HG02610 (cell line): ENCODE data around the gene PLSCR4.
"Not testable (repeated sequence)": the region's sequence is repeated elsewhere in the genome, so short reads cannot be mapped to it uniquely, and the experiment has no call there.

Experiments
- ATAC-seq: cut with Tn5 transposase; IDR thresholded peaks from one replicate; pipeline ENCODE4 v1.9.1; 2021; ENCODE audit warnings: mild to moderate bottlenecking, moderate library complexity; ENCODE audit not compliant: unreplicated experiment

The PLSCR4 gene

DNA sequence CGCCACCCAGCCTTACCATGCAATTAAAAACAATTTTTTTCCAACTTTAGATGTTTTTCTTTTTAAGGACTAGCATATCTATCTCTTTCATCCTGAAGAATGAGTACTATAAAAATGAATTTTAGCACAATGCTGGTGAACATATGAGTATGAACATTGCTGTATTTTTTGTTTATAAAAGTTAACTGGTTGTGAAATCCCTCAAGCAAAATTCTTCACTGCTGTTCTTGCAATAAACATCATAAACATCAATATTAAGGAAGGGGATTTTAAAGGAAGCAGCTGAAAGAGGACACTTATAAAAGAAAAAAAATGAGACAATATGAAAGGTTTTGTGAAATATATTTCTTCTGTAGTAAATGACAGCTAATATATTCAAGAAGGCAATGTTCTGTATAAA is 3.0 kb downstream of the PLSCR4 start:
- no peak for ATAC-seq

DNA sequence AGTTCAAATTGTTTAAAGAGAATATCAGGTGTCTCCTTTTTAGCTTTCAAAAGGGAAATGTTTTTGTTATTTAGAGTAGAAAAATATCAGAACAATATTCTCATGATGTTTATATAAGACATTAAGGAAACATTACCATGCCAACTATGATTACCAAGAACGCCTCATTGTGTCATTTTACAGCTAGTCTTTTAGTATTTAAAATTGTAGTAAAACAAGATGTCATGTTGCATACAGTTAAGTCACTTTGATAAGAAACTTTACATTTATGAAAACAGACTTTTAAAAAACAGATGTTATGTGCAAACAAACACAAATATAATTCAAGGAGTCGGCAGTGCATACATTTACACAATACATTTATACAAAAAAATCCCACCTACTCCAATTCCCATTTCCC is 4.4 kb downstream of the PLSCR4 start:
- ATAC-seq: no peak

DNA sequence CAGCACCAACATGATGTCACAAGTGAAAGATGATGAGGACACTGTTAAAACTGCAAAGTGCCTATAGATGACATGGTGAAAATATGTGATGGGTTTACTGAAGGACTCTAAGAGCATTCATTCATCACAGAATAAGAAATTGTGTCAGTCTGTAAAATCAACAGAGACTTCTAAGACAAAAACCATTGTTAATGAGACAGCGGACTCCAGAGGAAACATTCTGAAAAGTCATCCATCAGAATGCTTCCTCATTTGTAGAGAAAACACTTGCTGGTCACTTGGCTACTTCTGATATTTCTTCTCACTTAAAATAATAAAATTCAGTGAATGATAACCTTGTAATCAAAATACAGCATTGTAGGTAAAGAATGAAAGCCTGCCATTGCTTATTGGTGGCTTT is 7.3 kb downstream of the PLSCR4 start:
- ATAC-seq: no peak

DNA sequence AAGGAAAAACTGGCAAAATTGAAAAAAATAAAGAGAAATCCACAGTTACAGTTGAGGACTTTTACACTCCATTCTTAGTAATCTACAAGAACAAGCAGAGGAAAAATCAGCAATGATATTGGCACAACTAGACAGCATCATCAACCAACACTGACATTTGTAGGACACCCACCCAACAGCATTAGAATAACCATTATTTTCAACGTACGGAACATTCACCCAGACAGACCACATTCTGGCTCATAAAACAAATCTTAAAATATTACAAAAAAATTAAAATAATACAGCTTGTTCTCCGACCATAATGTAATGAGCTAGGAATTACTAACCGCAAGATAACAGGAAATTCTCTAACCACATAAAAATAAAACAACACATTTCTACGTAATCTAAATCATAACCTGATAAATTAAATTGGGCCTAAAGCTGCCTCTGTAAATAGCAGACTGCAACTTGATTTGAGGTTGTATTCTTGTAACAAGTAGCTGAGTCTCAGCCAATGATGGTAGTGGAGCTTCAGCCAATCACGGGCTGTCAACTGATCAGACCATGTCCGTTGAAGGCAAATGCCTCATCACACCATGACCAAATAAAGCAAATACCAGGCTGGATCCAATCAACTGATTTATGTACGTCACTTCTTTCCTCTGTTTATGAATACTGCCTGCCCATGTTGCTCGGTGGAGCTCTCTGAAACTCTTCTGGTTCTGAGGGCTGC is 9.2 kb downstream of the PLSCR4 start:
- no peak for ATAC-seq

DNA sequence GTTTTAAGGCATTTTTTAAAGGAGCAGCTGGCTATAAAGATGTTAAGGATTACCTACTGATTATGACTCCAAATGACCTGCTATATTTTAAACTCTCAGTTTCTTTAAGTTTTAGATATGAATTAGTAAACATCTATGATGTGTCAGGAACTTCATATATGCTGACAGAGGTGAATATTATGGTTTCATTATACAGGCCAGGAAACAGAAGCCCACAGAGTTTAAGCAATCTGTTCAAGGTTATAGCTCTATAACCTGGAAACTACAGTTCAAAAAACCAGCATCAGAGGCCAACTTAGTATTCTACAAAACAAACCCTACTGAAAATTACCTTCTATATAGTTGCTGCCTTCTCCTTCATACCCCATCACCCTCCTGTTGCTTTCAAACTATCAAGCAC is 17.4 kb downstream of the PLSCR4 start:
- no peak for ATAC-seq

DNA sequence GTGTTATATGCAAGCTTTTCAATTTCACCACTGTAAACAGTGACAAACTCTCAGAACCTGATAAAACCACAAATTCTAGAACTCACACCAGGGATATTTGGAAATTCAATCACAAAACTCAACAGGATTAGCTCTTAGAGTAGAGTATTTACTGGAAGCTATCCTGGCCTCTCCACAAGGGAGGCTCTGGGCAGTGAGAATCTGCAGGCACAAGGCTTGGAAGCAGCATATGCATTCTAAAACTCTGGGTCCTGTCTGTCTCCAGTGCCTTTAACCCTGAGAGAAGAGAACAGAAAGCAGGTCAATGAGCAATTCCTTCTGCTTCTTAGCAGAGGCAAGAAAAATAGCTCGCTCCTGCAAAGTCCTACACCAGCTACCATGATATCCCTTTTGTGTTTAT is 23.4 kb downstream of the PLSCR4 start:
- ATAC-seq: no peak

DNA sequence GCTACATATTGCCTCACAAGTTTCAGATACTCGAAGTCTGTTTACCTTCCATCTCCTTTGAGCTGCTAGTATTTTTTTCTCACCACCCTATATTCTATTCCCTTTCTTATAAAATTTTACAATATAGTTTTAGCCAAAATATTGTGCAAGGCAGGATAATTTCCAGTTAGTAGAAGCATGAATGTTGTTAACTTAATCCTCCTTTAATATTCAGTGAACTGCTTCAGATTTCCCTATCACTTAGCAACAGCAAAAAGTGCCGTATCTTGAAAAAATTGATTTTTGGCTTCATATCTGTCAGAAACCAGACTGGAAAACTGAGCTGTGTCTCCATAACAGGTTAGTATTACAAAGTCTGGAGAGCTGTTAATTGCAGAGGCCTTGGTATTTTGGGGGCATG is 24.0 kb downstream of the PLSCR4 start:
- no peak for ATAC-seq

DNA sequence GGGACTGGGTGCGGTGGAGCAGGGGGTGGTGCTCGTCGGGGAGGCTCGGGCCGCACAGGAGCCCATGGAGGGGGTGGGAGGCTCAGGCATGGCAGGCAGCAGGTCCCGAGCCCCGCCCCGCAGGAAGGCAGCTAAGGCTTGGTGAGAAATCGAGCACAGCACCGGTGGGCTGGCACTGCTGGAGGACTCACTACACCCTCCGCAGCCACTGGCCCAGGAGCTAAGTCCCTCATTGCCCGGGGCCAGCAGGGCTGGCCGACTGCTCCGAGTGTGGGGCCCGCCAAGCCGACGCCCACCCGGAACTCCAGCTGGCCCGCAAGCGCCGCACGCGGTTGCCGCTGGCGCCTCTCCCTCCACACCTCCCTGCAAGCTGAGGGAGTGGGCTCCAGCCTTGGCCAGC is 25.4 kb downstream of the PLSCR4 start:
- ATAC-seq: not testable (repeated sequence)

DNA sequence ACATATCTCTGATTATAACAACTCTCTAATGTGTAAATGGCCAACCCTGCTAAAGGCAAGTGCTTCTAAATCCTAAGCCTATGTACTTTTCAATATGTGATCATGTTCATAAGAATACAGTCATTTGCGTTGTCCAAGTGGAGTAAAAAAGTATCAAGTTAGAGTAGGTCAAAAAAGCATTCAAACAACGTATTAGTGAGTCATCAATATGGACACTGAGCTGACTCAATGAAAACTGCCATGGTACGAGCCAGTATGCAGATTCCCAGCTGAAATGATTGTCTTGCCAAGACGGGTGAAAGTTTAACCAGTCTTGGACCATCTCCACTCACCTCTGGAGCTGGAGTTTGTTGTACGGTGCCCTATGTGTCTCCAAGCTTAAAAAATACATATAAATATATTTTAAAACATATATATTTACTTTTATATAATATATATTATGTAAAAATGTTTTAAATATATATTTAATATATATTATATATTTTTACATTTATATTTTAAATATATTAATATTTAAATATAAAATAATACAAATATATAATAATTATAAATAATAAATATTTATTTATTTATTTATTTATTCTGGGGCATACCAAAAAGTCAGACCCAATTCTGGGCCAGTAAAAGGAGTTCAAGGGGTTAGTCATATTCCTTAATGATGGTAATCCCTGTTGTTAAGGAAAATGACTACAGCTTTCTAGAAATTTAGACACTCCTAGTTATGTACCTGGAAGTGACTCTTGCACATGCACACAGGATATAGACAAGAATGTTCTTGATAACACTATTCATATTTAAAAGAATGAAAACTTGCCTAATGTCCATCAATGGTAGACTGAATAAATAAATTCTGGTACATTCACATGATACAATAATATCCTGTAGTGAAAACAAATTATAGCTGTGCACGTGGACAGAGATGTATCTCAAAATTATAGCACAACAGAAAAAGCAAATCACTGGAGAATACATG is 27.2 kb downstream of the PLSCR4 start:
- ATAC-seq: no peak

DNA sequence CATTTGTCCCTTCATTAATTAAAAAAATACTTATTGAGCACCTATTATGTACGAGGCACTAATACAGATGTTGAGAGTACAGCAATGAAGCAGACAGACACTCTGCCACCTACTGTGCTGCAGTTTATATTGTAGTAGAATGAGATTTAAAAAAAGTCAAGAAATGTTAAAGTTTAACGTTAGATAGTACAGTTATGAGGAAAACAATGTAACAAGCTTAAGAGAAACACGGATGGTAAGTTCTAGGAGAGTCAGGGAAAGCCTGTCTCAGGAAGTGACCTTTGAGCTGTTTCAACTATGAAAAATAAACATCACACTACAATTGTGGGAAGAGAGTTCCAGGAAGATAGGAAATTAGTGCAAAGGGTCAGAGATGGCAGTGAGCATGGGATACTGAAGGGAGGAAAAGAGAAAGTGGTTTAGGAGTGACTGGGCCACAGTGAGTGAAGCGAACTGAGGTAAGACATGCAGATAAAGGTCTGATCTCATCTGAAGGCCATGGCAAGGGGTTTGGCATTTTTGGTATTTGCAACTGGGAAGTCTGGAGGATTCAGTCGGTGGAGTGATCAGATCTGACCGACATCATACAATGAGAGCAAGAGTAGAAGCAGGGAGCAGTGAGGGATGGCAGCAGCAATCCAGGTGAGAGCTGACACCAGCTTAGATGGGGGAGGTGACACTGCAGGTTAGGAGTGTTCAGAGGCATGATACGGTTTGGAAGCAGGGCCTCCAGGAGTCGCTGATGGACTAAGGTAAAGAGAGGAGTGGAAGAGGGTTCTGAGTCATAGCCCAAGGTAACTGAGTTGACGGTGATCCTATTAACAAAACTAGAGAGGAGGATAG is 28.5 kb downstream of the PLSCR4 start:
- no peak for ATAC-seq

DNA sequence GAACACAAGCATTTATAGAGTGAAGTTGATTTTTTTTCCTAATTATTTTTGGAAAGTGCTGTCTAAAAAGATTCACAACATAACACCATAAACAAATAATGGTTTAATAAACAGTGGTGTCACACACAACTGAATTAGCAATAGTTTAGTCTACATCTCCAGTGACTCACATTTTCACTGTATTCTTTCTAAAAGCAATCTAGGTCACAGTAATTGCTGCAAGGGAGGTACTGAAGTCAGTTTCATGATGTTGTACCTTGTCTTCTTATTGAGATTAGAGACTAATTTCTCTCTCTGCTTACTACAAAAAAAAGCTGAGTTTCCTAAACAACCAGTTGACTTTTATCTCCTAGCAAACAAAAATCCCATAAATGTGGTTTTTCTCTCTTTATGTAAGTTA is 29.6 kb downstream of the PLSCR4 start:
- no peak for ATAC-seq

DNA sequence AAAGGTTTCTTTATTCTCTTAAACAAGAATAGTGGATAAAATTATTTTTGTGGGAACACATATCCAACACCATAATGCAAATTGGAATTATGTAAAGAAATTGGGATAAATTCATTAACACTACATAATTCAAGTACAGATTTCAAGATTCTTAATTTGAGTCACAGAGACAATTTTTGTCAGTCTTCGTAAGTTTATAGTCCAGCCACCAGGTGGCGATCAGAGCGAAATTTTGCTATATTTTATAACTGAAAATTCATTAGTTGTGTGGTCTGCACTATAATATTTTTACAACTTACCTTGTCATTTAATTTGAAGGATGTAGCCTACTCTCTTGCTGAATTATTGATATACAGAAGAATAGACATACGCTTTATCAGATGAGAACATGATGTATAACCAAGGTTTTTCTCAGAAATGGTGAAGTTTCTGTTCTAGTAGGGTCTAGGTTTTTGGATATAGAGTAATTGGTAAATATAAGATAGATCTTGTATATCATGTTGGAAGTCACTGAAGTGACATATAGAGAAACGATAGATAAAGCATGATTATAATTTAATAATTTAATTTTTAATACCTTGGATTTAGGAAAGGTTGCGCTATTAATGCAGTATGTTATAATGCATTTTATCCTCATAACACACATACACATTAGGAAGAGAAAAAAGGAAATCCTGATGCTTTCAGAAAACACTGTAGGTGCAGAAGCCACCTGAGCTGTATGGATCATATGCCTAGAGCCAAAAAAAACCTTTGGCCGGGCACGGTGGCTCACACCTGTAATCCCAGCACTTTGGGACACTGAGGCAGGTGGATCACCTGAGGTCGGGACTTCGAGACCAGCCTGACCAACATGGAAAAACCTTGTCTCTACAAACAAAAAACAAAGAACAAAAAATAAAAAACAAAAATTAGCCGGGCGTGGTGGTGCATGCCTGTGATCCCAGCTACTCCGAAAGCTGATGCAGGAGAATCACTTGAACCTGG is 31.7 kb downstream of the PLSCR4 start:
- ATAC-seq: no peak

DNA sequence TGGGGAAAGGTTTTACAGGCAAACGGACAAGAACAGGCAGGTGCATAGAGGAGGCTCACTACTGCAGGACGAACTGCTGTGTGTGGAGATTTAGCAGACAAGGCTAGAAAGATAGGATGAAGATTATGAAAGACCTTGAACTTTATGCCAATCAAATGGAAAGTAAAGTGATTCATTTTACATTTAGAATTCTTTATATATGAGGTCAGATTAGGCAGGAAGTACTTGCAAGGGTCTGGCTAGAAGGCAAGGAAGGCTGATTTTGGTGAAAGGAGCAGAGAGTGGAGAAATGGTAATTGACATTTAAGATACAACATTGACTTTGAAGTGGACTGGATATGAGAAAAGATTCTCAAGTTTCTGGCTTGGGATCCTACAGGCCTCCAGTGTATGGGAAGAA is 33.6 kb downstream of the PLSCR4 start:
- ATAC-seq: no peak

DNA sequence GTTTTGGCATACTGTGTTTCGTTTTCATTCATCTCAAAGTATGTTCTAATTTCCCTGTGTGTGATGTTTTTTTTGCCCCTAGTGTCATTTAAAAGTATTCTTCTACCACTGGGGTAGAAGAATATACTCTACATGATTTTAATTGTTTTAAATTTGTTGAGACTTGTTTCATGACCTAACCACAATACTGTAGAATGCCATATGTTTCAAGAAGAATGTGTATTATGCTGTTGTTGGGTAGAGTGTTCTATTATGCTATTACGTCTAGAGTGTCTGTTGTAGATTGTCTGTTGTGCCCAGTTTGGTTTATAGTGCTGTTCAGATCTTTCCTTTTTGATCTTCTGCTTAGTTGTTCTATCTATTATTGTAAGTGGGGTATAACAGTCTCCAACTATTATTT is 36.4 kb downstream of the PLSCR4 start:
- no peak for ATAC-seq

DNA sequence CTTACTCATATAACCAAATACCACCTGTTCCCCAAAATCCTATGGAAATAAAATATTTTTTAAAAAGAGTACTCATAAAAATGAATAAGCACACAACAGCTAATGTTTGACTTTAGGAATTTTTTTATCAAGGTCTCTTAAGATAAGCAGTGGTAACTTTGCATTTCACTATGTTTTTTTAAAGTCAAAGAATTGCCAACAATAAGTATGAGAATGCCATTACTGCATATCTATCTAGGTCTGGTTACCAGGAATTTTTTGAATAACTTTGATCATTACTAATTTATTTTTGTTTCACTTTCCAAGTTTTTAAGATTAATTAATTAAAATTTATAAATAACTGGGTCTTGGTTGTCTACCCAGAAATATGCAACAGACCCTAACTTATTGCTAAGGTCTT is 41.5 kb downstream of the PLSCR4 start:
- ATAC-seq: no peak

DNA sequence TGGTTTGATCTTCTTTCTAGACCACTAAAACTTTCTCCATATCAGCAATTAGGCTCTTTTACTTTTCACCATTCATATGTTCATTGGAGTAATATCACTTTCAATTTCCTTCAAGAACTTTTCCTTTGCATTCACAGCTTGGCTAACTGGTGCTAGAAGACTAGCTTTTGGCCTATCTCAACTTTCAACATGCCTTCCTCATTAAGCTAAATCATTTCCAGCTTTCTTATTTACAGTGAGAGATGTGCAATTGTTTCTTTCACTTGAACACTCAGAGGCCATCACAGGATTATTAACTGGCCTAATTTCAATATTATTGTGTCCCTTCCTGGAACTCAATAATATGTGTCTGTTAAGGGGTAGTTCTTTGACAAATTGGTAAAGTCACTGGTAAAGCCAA is 47.1 kb downstream of the PLSCR4 start:
- no peak for ATAC-seq

DNA sequence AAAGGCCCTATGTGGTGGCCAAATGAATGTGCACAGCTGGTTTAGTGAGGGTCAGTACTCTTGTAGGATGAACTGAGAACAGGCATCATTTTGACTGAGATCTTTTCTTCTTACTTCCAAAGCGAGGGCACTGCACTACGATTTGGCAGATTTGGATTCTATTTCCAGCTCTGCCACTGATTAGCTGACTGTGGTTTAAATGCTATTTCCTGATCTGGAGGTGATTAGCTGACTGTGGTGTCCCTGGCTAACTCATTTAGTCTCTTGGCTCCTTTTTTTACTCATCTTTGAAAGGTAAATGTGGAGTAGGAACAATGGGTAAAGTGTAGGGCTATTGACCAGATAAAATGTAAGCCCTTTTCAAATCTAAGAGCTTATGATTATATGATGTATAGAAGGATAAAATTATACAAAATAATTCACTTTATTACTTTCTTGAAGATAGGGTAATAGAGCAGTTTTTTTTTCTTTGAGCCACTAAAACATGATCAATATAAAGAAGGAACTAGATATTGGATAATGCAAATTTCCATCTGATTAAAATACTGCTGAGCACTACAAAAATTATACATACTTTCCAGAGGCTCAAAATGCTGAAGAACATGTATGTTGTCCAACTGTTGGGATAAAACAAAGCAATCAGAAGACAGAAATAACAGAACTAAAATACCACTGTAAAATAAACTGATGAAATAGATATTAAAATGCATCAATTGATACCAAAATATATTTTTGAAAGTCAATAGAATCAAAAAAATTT is 50.3 kb downstream of the PLSCR4 start:
- ATAC-seq: no peak

DNA sequence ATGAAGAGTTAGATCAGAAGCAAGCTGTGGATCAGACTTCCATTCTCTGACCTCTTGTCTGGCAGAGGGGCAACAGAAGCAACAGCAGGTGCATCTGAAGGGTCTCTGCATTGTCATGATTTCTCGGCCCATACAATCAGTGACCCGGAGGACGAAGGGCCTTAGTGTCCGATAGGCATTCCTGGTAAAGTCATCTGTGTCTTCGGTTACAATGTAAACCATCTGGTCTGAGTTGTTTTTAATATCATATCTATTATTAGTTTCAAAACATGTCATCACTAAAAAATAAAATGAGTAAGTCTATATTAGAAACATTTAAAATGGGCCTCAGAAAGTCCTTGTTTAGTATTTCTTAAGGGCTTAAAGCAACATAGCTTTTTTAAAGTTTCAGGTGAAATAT is 51.1 kb downstream of the PLSCR4 start:
- no peak for ATAC-seq

DNA sequence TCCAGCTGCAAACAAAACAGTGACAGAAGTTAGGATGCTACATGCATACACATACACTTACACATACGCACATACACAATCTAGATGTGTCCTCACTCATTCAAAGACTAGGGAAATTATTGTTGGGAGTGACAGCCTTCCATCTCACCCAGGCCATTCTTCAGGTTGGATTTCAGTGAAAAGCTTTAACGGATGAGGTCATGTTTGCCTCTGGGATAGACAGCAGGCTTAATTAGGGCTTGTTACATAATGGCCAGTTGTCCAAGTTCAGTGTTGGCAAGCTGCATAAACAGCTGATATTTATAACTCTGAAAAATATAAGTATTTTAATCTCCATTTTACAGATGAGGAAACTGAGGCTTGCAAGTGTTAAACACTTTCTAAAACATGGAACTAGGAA is 54.1 kb downstream of the PLSCR4 start:
- ATAC-seq: no peak
